OCI-LY3 (cell line): ENCODE results near the gene EME1.

Experiments used
- H2AFZ ChIP-seq: fragments of 200-600, 300-600 bp; shearing (Covaris generic); 2 replicates; pipeline ENCODE4 v1.6.0; 2014; ENCODE audit warnings: antibody characterized with exemption, low read depth, low read length
- H3K27ac ChIP-seq: fragments of 200-600, 300-600 bp; sonication (generic); 2 replicates; pipeline ENCODE4 v1.5.1; 2014; ENCODE audit warnings: mild to moderate bottlenecking, low read length, moderate library complexity, mixed read lengths
- H3K27me3 ChIP-seq: fragments of 200-600, 300-600 bp; sonication (generic); 2 replicates; pipeline ENCODE4 v1.6.1; 2014; ENCODE audit warnings: low read depth, low read length, mixed read lengths
- H3K36me3 ChIP-seq: fragments of 200-600, 300-600 bp; sonication (generic); replicated peaks from 2 replicates; pipeline ENCODE3; 2014; ENCODE audit warnings: low read depth, low read length, mixed read lengths
- H3K4me1 ChIP-seq: fragments of 300-600, 200-600 bp; sonication (generic); 2 replicates; pipeline ENCODE4 v1.6.1; 2014; ENCODE audit warnings: low read length, mixed read lengths
- H3K4me2 ChIP-seq: fragments of 200-600, 300-600 bp; sonication (generic); 2 replicates; pipeline ENCODE4 v1.6.1; 2014; ENCODE audit warnings: low read length, mixed read lengths
- H3K4me3 ChIP-seq: fragments of 300-600, 200-600 bp; sonication (generic); 2 replicates; pipeline ENCODE4 v1.5.1; 2014; ENCODE audit warnings: antibody characterized with exemption, mild to moderate bottlenecking, low read length, moderate library complexity
- H3K79me2 ChIP-seq: fragments of 300-600, 200-600 bp; shearing (Covaris generic); 2 replicates; pipeline ENCODE4 v1.6.1; 2014; ENCODE audit warnings: mild to moderate bottlenecking, low read length, mixed read lengths
- H3K9ac ChIP-seq: fragments of 300-600, 200-600 bp; shearing (Covaris generic); 2 replicates; pipeline ENCODE4 v1.6.0; 2014; ENCODE audit warnings: mild to moderate bottlenecking, low read length, moderate library complexity
- H3K9me3 ChIP-seq: fragments of 200-600, 300-600 bp; shearing (Covaris generic); 2 replicates; pipeline ENCODE4 v1.6.1; 2014; ENCODE audit warnings: low read length, mixed read lengths; ENCODE audit not compliant: insufficient read depth
- H4K20me1 ChIP-seq: fragments of 200-600, 300-600 bp; sonication (generic); 2 replicates; pipeline ENCODE4 v1.6.1; 2016; ENCODE audit warnings: low read length, mixed read lengths; ENCODE audit not compliant: insufficient read depth
- CTCF ChIP-seq: fragments of 200-600, 300-600 bp; sonication (generic); IDR thresholded peaks from 2 replicates; pipeline ENCODE4 v1.5.1; 2014; ENCODE audit warnings: antibody characterized with exemption, low read length, low read depth
- EZH2phosphoT487 ChIP-seq: fragments of 200-600 bp; shearing (Covaris generic); IDR thresholded peaks from 2 replicates; pipeline ENCODE4 v1.6.1; 2018; ENCODE audit warnings: antibody characterized with exemption, mixed run types, low read depth

EME1 gene

GRCh38 chr17:50373705-50374104, 676 bp downstream of the EME1 start:
- no peaks in the 10 kb centered on the region for H3K9me3 ChIP-seq
- peak overlapping the region; percentile 79 for H3K9ac ChIP-seq
- peak overlapping the region; percentile 86 for H3K4me3 ChIP-seq
- H3K27me3 ChIP-seq, result no peaks in the 10 kb centered on the region
- 0 out of 2 replicates have a peak overlapping the region, but pooled peaks have one; percentile 90 for H2AFZ ChIP-seq
- peaks cover 39% of the 10 kb centered on the region for H3K36me3 ChIP-seq
- peak overlapping the region; percentile 77 for H3K27ac ChIP-seq
- H3K4me1 ChIP-seq, result peaks cover 15% of the 10 kb centered on the region
- TF ChIP-seq EZH2phosphoT487 (no peak), CTCF (no peak)
- H4K20me1 ChIP-seq, result 0 out of 2 replicates have a peak, but pooled peaks cover 4% of the 10 kb centered on the region
- peak overlapping the region; percentile 83 for H3K4me2 ChIP-seq
- peaks cover 30% of the 10 kb centered on the region for H3K79me2 ChIP-seq

- no peaks in the 10 kb centered on the region for H3K27me3 ChIP-seq
- TF ChIP-seq EZH2phosphoT487 (no peak), CTCF (no peak)
- H3K4me3 ChIP-seq, result no peak overlapping the region
- 0 out of 2 replicates have a peak, but pooled peaks cover 4% of the 10 kb centered on the region for H4K20me1 ChIP-seq
- H3K9ac ChIP-seq, result no peak overlapping the region
- peaks cover 40% of the 10 kb centered on the region for H3K36me3 ChIP-seq
- no peak overlapping the region for H3K4me2 ChIP-seq
- no peak overlapping the region for H3K27ac ChIP-seq
- H3K79me2 ChIP-seq, result peaks cover 26% of the 10 kb centered on the region
- no peak overlapping the region for H2AFZ ChIP-seq
- H3K9me3 ChIP-seq, result no peaks in the 10 kb centered on the region
- peaks cover 15% of the 10 kb centered on the region for H3K4me1 ChIP-seq
Observed at GRCh38 chr17:50375858-50376538, 3.0 kb downstream of the EME1 start.

GRCh38 chr17:50379351-50380132, 6.5 kb downstream of the EME1 start:
- Histone ChIP-seq H3K4me3 (no peak overlapping the region), H3K27ac (no peak overlapping the region)

More at GRCh38 chr17:50379351-50380132, 6.5 kb downstream of the EME1 start:
- no peaks in the 10 kb centered on the region for H4K20me1 ChIP-seq
- TF ChIP-seq EZH2phosphoT487 (no peak), CTCF (no peak)
- H2AFZ ChIP-seq, result no peak overlapping the region
- H3K36me3 ChIP-seq, result peaks cover 61% of the 10 kb centered on the region
- no peaks in the 10 kb centered on the region for H3K9me3 ChIP-seq
- no peaks in the 10 kb centered on the region for H3K27me3 ChIP-seq
- H3K4me1 ChIP-seq, result no peaks in the 10 kb centered on the region
- H3K4me2 ChIP-seq, result no peak overlapping the region
- no peak overlapping the region for H3K9ac ChIP-seq
- no peaks in the 10 kb centered on the region for H3K79me2 ChIP-seq
